ENCODE data around the gene C8G. TPM values are rescaled to one million over a fixed set of nuclear protein-coding genes. Genes with fewer than 3 reads are reported as not detected.

C8G gene
- total and polyA plus RNA-seq, 2 of the 13 experiments (the other 11 are each of a cell fraction or from before 2014, with no cell fraction given), result 4.9 to 12.8 TPM

DNA sequence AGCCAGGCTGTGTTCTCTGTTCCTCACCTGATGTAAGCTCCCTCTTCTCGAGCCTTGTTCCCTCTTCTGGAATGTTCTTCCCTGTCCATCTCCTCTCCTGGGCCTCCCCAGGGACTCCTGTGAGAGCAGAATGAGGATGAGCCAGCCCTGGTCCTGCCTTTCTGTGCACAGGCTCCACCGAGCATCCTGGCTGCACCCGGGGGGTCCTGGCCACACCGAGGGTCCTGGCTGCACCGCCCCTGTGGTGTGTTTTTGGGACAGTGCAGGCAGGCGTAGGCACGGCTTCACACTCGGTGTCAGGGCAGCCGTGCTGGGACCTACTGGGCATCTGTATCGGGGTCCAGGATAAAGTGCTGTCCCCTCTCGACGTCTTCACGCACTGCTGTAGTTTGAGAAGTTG, 18.3 kb upstream of the C8G start:
- no peak overlapping the region for H3K4me2 ChIP-seq (ENCODE audit: low read depth, low read length)
- H4K20me1 ChIP-seq (ENCODE audit: insufficient read depth, low read length), result no peaks in the 10 kb centered on the region
- no peak overlapping the region for H3K4me3 ChIP-seq (replicated peaks in 1 of 3; ENCODE audit: insufficient read depth in 1 of 3, low read depth in 2 of 3, low read length in 3 of 3)
- CTCF ChIA-PET (ENCODE audit: low intra/inter-chr PET ratio, low total read pairs), result no interaction called here
- BruUV-seq (replicated peaks), result no TSS peak
- no peaks in the 10 kb centered on the region for H3K79me2 ChIP-seq (ENCODE audit: insufficient read depth, low read length)
- ATAC-seq, result no peak
- H3K9ac ChIP-seq (ENCODE audit: insufficient read depth, low read depth, low read length), result no peak overlapping the region
- no peaks in the 10 kb centered on the region for H3K27me3 ChIP-seq (ENCODE audit: control insufficient read depth in 1 of 2, insufficient read depth in 2 of 2, low read length in 2 of 2)
- POLR2A ChIA-PET, result interaction anchor here (0.6 kb wide), 1 partner anchor 8 kb away, joined by 3 read pairs; no protein-coding TSS in a partner anchor
- intact Hi-C loops (cut with micrococcal nuclease; ENCODE audit: unreplicated experiment), result loop anchor here (5.0 kb wide), 1 partner anchor 139 kb away; no protein-coding TSS in a partner anchor
- H2AFZ ChIP-seq (ENCODE audit: low read length), result no peak overlapping the region
- H3K36me3 ChIP-seq (replicated peaks in 1 of 2; ENCODE audit: control insufficient read depth in 1 of 2, insufficient read depth in 2 of 2, low read length in 2 of 2), result peaks cover 8 to 28% of the 10 kb centered on the region in 2 experiments; a peak in 4 of 5 replicates
- no peaks in the 10 kb centered on the region for H3K9me3 ChIP-seq (ENCODE audit: low read length)
- FAIRE-seq, result no peak
- DNase-seq (ENCODE audit: low spot score), result no peak
- no peaks in the 10 kb centered on the region for H3K4me1 ChIP-seq (ENCODE audit: insufficient read depth, low read length)
- in situ Hi-C loops (cut with HindIII; ENCODE audit: extremely low pct_ligation_motif_present, low pct_unique_long_range_greater_than_20kb), result no loop called here
- no peak overlapping the region for H3K27ac ChIP-seq (ENCODE audit: extremely low read length, insufficient read depth, low read length)
- WGBS (ENCODE audit: low lambda C conversion rate), result 94% methylated on average over 13 of the region's 13 CpGs
- TF ChIP-seq PRPF4 (IDR thresholded peaks at IDR 0.05; ENCODE audit: low read depth, low read length, poor library complexity, severe bottlenecking), result no peak
- TF ChIP-seq, protein P1, sequence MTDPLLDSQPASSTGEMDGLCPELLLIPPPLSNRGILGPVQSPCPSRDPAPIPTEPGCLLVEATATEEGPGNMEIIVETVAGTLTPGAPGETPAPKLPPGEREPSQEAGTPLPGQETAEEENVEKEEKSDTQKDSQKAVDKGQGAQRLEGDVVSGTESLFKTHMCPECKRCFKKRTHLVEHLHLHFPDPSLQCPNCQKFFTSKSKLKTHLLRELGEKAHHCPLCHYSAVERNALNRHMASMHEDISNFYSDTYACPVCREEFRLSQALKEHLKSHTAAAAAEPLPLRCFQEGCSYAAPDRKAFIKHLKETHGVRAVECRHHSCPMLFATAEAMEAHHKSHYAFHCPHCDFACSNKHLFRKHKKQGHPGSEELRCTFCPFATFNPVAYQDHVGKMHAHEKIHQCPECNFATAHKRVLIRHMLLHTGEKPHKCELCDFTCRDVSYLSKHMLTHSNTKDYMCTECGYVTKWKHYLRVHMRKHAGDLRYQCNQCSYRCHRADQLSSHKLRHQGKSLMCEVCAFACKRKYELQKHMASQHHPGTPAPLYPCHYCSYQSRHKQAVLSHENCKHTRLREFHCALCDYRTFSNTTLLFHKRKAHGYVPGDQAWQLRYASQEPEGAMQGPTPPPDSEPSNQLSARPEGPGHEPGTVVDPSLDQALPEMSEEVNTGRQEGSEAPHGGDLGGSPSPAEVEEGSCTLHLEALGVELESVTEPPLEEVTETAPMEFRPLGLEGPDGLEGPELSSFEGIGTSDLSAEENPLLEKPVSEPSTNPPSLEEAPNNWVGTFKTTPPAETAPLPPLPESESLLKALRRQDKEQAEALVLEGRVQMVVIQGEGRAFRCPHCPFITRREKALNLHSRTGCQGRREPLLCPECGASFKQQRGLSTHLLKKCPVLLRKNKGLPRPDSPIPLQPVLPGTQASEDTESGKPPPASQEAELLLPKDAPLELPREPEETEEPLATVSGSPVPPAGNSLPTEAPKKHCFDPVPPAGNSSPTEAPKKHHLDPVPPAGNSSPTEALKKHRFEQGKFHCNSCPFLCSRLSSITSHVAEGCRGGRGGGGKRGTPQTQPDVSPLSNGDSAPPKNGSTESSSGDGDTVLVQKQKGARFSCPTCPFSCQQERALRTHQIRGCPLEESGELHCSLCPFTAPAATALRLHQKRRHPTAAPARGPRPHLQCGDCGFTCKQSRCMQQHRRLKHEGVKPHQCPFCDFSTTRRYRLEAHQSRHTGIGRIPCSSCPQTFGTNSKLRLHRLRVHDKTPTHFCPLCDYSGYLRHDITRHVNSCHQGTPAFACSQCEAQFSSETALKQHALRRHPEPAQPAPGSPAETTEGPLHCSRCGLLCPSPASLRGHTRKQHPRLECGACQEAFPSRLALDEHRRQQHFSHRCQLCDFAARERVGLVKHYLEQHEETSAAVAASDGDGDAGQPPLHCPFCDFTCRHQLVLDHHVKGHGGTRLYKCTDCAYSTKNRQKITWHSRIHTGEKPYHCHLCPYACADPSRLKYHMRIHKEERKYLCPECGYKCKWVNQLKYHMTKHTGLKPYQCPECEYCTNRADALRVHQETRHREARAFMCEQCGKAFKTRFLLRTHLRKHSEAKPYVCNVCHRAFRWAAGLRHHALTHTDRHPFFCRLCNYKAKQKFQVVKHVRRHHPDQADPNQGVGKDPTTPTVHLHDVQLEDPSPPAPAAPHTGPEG (CRISPR knock-in tag; IDR thresholded peaks at IDR 0.05), result no peak
- no peak for TF ChIP-seq SOX13 (IDR thresholded peaks at IDR 0.05)
- no peak for TF ChIP-seq SOX13 (CRISPR knock-in tag; conservative IDR thresholded peaks at IDR 0.05 in 1 of 2, IDR thresholded peaks at IDR 0.05 in 1 of 2)
- no peak for TF ChIP-seq ZBTB21 (CRISPR knock-in tag; IDR thresholded peaks at IDR 0.05)
- TF ChIP-seq FOXP1 (IDR thresholded peaks at IDR 0.05), result no peak
- no peak for TF ChIP-seq FOXP1 (CRISPR knock-in tag; IDR thresholded peaks at IDR 0.05)
- no peak for TF ChIP-seq ZIK1 (CRISPR knock-in tag; IDR thresholded peaks at IDR 0.05; ENCODE audit: borderline replicate concordance, low read depth)
- no peak for TF ChIP-seq ZNF230 (CRISPR knock-in tag; IDR thresholded peaks at IDR 0.05)
- TF ChIP-seq ZNF225 (CRISPR knock-in tag; IDR thresholded peaks at IDR 0.05), result no peak
- TF ChIP-seq, protein P2, sequence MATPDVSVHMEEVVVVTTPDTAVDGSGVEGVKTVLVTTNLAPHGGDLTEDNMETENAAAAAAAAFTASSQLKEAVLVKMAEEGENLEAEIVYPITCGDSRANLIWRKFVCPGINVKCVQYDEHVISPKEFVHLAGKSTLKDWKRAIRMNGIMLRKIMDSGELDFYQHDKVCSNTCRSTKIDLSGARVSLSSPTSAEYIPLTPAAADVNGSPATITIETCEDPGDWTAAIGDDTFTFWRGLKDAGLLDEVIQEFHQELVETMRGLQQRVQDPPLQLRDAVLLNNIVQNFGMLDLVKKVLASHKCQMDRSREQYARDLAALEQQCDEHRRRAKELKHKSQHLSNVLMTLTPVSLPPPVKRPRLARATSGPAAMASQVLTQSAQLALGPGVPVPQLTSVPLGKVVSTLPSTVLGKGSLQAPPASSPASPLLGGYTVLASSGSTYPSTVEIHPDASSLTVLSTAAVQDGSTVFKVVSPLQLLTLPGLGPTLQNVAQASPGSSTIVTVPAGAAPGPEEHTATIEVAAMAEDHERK (CRISPR knock-in tag; IDR thresholded peaks at IDR 0.05; ENCODE audit: low read depth), result no peak
- no peak for TF ChIP-seq NR3C1 (CRISPR knock-in tag; IDR thresholded peaks at IDR 0.05)
- TF ChIP-seq ARID3A (IDR thresholded peaks at IDR 0.05; ENCODE audit: low read depth, low read length), result no peak
